ENCODE results near the gene MRPL12.
"Not testable (repeated sequence)": the region's sequence is repeated elsewhere in the genome, so short reads cannot be mapped to it uniquely, and the experiment has no call there.

MRPL12 gene

GRCh38 chr17:81702934-81703746, at the start of gene MRPL12:
Gene MRPL12 (plus strand): TSS chr17:81703367. CDS start chr17:81703502, 135 bp downstream.
- peak; percentile 93 for DNase-seq

- DNase-seq: no peak
Observed at GRCh38 chr17:81655378-81656117, 47.6 kb upstream of the MRPL12 start.

- no peak for DNase-seq
Observed at GRCh38 chr17:81656118-81656743, 46.9 kb upstream of the MRPL12 start, which contains the start of gene PDE6G. Gene PDE6G (minus strand): TSS chr17:81656542. CDS start chr17:81653305, 3,237 bp downstream.

GRCh38 chr17:81656835-81657234, 46.3 kb upstream of the MRPL12 start:
- DNase-seq: no peak

GRCh38 chr17:81659038-81659437, 44.1 kb upstream of the MRPL12 start:
- DNase-seq: no peak

- no peak for DNase-seq
Observed at GRCh38 chr17:81660441-81660840, 42.7 kb upstream of the MRPL12 start.

- no peak for DNase-seq
Observed at GRCh38 chr17:81662002-81662401, 41.2 kb upstream of the MRPL12 start.

- no peak for DNase-seq
Observed at GRCh38 chr17:81664051-81664470, 39.1 kb upstream of the MRPL12 start.

GRCh38 chr17:81665205-81666091, 37.7 kb upstream of the MRPL12 start:
- DNase-seq: no peak

- DNase-seq: no peak
Observed at GRCh38 chr17:81666092-81666341, 37.1 kb upstream of the MRPL12 start.

- DNase-seq: peak; percentile 96
Observed at GRCh38 chr17:81666342-81667191, 36.6 kb upstream of the MRPL12 start, which contains the start of the genes CCDC137 and OXLD1. Gene CCDC137 (plus strand): TSS chr17:81666737. CDS start chr17:81666767, 30 bp downstream. Gene OXLD1 (minus strand): TSS chr17:81666605. CDS start chr17:81666577, 28 bp downstream.

GRCh38 chr17:81667754-81668153, 35.4 kb upstream of the MRPL12 start:
- no peak for DNase-seq

- DNase-seq: no peak
Observed at GRCh38 chr17:81672504-81672903, 30.7 kb upstream of the MRPL12 start.

GRCh38 chr17:81672954-81673353, 30.2 kb upstream of the MRPL12 start:
- no peak for DNase-seq

GRCh38 chr17:81673561-81674258, 29.5 kb upstream of the MRPL12 start:
- no peak for DNase-seq

- not testable (repeated sequence) for DNase-seq
Observed at GRCh38 chr17:81675515-81676221, 27.5 kb upstream of the MRPL12 start.

- DNase-seq: no peak
Observed at GRCh38 chr17:81676906-81677305, 26.3 kb upstream of the MRPL12 start.

GRCh38 chr17:81680150-81680549, 23.0 kb upstream of the MRPL12 start:
- no peak for DNase-seq

- no peak for DNase-seq
Observed at GRCh38 chr17:81681672-81682071, 21.5 kb upstream of the MRPL12 start.

- no peak for DNase-seq
Observed at GRCh38 chr17:81682565-81683207, 20.5 kb upstream of the MRPL12 start.
